Middle frontal gyrus (tissue), 1 donor: Measurements from ENCODE around the gene NME7.
"Not testable (repeated sequence)": the region's sequence is repeated elsewhere in the genome, so short reads cannot be mapped to it uniquely, and the experiment has no call there.

Experiments used
- DNase-seq: peaks from one replicate; pipeline ENCODE4 v3.0.0-alpha.2; 2015; ENCODE audit warnings: low spot score; ENCODE audit errors: extremely low spot score

Gene NME7

DNA sequence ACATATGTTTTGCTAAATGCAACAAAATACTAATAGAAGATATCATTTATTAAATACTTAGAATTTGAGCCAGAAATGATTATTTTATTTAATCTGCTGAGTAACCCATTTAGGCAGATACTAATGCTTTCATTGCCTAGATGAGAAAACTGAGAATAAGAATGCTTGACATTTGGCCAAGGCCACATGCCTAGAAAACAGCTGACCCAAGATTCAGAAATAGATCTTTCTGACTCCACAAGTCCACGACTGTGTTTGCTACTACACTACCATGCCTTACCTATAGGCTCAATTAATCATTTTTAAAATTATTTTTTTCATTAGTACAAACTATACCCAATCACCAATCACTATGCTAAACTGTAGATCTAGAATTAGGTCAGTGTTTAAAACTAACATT is 131.5 kb downstream of the NME7 start:
- DNase-seq: no peak

DNA sequence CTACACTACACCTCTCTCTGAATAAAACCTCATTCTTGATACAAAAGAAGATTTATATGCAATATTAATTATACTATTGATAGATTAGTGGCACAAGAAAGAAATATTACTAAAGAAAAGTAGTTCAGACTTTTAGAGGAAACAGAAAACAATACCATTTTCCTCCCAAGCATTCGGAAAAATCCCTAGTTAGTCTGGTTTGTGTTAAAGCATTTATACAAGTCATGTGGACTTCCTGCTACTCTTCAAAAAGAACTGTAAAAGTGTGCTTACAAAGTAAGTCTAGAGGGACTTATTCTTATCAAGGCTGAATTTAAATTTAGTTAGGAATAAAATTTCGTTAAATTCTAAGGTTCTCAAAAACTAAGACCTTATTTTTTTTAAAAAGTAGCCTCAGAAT is 132.0 kb downstream of the NME7 start:
- no peak for DNase-seq

DNA sequence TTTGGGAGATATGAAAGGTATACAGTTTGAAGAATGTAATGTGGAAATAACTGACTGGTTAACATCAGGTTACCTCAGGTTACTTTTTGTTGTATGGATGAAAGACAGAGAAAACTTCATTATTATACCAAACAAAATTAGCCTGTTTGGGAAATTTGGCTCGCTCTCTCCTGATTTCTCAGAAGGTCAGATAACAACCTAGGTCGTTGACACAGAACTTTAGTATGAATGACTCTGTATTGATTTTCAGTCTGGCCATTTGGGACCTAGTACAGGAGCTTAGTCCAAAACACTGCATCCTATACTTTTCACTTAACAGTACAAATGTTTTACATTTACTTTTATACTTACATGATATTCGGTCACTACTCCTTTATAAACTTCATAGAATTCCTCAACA is 132.8 kb downstream of the NME7 start:
- DNase-seq: no peak

GRCh38 chr1:169217636-169218035 is 150.0 kb downstream of the NME7 start:
- no peak for DNase-seq

GRCh38 chr1:169214598-169214997 is 153.0 kb downstream of the NME7 start:
- no peak for DNase-seq

GRCh38 chr1:169212088-169212487 is 155.5 kb downstream of the NME7 start:
- DNase-seq: no peak

DNA sequence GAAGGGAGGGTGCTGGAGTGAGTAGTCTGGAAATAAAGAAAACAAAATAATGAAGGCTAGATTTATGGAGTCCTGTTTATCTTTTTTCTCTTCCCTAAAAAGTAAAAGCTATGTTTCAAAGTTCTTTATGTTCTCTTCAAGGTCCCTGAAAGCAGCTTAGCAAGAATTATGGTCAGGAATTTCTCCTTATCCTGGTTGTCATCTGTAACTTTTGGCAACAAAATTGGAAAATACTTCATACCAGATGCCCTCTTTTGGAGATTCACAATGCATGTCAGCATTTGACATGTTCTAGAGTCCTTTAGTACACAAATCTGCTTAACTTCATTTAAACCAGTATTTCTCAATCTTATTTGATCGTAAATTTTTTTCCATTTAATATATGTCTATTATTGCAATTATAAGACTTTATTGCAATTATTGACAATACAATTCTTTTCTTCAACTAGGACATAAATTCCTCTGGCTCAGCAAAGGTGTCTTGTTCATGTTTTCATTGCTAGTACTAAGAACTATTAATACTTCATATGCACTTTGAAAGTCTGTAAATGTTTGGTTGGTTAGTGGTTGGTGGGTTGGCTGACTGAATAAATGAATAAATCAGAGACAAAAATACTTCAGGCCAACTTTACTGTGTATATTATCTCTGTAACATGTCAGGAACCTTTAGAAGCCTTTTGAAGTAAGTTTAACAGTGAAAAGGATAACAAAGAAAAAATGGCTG is 159.6 kb downstream of the NME7 start:
- no peak for DNase-seq

GRCh38 chr1:169204157-169204556 is 163.4 kb downstream of the NME7 start:
- DNase-seq: no peak

- no peak for DNase-seq
Observed at GRCh38 chr1:169202791-169203665, 164.6 kb downstream of the NME7 start.

DNA sequence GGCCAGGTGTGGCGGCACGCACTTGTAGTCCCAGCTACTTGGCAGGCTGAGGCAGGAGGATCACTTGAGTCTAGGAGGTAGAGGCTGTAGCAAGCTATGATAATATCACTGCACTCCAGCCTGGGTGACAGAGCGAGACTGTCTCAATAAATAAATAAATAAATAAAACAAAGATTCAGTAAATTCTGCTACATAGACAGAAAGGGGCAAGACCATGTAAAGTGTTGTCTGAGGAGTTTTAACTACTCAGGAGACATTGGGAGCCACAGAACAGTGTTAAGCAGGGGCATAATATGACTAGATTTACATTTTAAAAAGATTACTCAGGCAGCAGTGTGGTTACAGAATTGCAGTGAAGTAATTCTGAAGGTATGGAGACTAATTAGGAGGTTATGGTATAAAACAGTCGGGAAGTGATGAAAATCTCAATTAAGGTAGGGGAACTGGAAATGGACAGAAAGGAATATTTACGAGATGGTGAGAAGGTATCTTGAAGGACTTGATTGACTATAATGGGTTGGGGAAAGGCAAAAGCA is 166.4 kb downstream of the NME7 start:
- no peak for DNase-seq

GRCh38 chr1:169200319-169200718 is 167.3 kb downstream of the NME7 start:
- DNase-seq: no peak

- DNase-seq: no peak
Observed at GRCh38 chr1:169196581-169196980, 171.0 kb downstream of the NME7 start.

GRCh38 chr1:169196161-169196560 is 171.4 kb downstream of the NME7 start:
- DNase-seq: no peak

- DNase-seq: no peak
Observed at GRCh38 chr1:169193191-169193850, 174.3 kb downstream of the NME7 start.

- no peak for DNase-seq
Observed at GRCh38 chr1:169186106-169186505, 181.5 kb downstream of the NME7 start.

- DNase-seq: no peak
Observed at GRCh38 chr1:169184812-169185211, 182.8 kb downstream of the NME7 start.

GRCh38 chr1:169180174-169180573 is 187.4 kb downstream of the NME7 start:
- no peak for DNase-seq

DNA sequence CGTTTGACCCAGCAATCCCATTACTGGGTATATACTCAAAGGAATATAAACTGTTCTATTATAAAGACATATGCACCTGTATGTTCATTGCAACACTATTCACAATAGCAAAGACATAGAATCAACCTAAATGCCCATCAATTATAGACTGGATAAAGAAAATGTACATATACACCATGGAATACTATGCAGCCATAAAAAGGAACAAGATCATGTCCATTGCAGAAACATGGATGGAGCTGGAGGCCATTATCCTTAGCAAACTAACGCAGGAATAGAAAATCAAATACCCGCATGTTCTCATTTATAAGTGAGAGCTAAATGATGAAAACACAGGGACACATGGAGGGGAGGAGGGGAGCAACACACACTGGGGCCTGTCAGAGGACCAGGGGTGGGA is 188.2 kb downstream of the NME7 start:
- not testable (repeated sequence) for DNase-seq

GRCh38 chr1:169175461-169175860 is 192.1 kb downstream of the NME7 start:
- DNase-seq: no peak

- no peak for DNase-seq
Observed at GRCh38 chr1:169163059-169163458, 204.5 kb downstream of the NME7 start.

DNA sequence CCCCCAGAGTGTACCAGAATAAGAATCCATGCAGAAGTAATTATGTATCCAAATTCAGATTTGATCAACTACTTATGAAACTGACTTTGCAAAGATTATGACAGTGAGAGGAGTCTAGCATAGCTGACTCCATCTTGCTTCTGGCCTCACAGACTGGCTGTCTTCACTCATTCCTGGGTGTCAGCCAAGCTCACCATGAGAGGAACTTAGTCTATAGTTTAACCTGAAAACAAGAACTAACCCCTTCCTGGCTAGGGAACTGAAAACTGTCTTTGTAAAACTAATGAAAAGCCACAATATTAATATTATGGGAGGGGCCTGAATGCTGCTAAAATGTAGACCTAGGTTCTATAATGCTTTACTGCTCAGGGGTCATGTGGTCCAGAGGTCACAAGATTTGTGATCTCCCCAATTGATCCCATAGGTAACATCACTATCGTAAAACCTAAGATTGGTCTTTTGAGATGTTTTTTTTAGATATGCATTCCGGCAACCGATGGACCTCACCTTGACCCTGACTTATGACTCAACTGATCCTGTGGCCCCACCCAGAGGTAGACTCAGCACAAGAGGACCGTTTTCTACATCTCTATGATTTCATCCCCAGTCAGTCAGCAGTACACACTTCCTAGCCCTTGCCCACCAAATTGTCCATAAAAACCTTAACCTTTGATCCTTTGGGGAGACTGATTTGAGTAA is 206.0 kb downstream of the NME7 start:
- no peak for DNase-seq
